ENCODE results near the gene MEF2B.

The MEF2B gene

DNA sequence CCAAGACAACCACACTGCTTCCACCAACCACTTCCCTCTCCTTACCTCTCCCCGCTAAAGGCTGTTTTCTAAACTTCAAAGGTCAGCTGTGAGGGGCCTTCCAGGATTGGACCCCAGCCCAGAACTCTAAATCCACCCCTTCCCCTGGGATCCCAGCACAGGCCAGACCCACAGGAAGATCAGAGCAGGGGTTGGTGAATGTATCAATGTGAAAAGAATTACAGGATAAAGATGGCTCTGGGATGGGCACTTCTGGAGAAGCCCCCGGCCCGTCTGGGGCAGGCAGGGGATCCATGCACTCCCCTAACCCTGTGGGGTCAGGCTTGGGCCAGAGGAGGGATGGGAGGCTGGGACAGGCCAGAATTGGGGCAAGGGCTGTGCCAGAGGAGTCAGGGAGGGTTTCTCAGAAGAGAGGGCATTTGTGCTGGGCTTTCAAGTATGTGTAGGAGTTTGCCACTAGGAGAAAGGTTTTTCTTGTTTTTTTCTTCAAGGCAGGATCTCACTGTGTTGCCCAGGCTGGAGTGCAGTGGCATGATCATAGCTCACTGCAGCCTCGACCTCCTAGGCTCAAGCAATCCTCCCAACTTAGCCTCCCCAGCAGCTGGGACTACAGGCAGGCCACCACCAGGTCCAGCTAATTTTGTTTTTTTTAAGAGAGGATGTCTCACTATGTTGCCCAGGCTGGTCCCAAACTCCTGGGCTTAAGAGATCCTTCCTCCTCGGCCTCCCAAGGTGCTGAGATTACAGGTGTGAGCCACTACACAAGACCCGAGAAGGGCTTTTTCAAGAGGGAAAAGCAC is 1.0 kb upstream of the MEF2B start:
- no peaks in the 10 kb centered on the region for H3K36me3 ChIP-seq (ENCODE audit: control insufficient read depth, insufficient read depth, low read length)
- H3K27ac ChIP-seq (ENCODE audit: low read depth, low read length, severe bottlenecking), result no peak overlapping the region
- no peak overlapping the region for H3K4me3 ChIP-seq (ENCODE audit: extremely low read depth, insufficient read depth, low read length, poor library complexity, severe bottlenecking)
- H3K9me3 ChIP-seq (ENCODE audit: control insufficient read depth, low read length), result no peaks in the 10 kb centered on the region
- 85 to 96% methylated on average over 4 to 5 of the region's 6 CpGs for WGBS, 2 experiments (ENCODE audit: insufficient coverage in 2 of 2)
- H3K4me1 ChIP-seq (ENCODE audit: control insufficient read depth, insufficient read depth, low read length, poor library complexity, severe bottlenecking), result peaks cover 7% of the 10 kb centered on the region

DNA sequence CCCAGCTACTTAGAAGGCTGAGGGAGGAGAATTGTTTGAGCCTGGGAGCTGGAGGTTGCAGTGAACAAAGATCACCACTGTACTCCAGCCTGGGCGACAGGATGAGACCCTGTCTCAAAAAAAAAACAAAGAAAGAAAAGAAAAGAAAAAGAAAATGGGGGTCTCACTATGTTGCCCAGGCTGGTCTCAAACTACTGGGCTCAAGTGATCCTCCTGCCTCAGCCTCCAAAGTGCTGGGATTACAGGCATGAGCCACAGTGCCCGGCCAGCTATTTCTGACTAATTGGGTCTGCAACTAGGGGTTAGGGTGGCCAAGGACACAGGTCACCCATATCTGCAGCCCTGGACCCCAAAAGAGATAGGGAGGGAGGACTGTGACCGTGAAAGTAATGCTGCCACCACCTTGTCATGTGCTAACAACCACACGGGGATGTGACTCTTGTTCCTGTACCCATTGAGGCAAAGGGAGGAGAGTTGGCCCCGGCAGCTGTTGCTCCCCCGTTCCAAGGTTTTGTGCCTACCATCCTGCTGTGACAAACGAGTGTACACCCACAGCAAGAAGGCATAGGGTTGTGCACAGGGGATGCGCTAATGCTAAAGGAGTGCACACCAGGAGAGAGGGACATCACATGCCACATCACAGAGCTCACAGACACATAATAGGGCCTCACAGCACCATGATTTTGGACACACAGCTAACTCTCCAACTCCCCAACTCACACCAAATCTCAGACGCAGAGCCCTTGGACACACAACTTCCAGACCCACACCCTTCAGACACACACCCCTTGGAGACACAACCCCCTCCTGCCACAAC is 619 bp downstream of the MEF2B start:
- no peak overlapping the region for H3K4me3 ChIP-seq (ENCODE audit: extremely low read depth, insufficient read depth, low read length, poor library complexity, severe bottlenecking)
- no peaks in the 10 kb centered on the region for H3K36me3 ChIP-seq (ENCODE audit: control insufficient read depth, insufficient read depth, low read length)
- H3K4me1 ChIP-seq (ENCODE audit: control insufficient read depth, insufficient read depth, low read length, poor library complexity, severe bottlenecking), result peaks cover 7% of the 10 kb centered on the region
- WGBS, 2 experiments (ENCODE audit: insufficient coverage in 2 of 2), result 73 to 78% methylated on average over 9 of the region's 9 CpGs
- H3K9me3 ChIP-seq (ENCODE audit: control insufficient read depth, low read length), result no peaks in the 10 kb centered on the region
- no peak overlapping the region for H3K27ac ChIP-seq (ENCODE audit: low read depth, low read length, severe bottlenecking)

DNA sequence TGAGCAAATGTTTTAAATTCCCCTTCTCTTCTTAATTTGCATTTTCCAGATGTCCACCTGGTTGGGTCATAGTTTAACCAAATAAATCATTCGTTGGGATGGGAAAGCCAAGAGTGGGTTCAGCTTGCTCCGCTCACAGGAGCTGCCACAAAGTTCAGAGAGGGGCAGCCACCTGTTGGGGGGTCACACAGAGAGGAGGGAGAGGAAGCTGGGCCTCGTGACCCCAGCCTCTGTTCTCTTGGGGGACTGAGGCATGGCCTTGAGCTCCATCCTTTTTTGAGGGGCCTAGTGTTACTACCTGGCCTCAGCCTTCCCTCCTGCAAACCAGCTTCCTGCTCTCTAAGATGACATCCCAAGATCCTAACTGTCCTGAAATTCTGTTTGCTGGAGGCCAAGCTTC is 2.5 kb downstream of the MEF2B start:
- WGBS, 2 experiments (ENCODE audit: insufficient coverage in 2 of 2), result 86 to 100% methylated on average over 1 to 2 of the region's 3 CpGs
- Histone ChIP-seq H3K4me1 (ENCODE audit: control insufficient read depth, insufficient read depth, low read length, poor library complexity, severe bottlenecking) (peaks cover 7% of the 10 kb centered on the region), H3K27ac (ENCODE audit: low read depth, low read length, severe bottlenecking) (no peak overlapping the region), H3K4me3 (ENCODE audit: extremely low read depth, insufficient read depth, low read length, poor library complexity, severe bottlenecking) (no peak overlapping the region), H3K36me3 (ENCODE audit: control insufficient read depth, insufficient read depth, low read length) (no peaks in the 10 kb centered on the region), H3K9me3 (ENCODE audit: control insufficient read depth, low read length) (no peaks in the 10 kb centered on the region)

DNA sequence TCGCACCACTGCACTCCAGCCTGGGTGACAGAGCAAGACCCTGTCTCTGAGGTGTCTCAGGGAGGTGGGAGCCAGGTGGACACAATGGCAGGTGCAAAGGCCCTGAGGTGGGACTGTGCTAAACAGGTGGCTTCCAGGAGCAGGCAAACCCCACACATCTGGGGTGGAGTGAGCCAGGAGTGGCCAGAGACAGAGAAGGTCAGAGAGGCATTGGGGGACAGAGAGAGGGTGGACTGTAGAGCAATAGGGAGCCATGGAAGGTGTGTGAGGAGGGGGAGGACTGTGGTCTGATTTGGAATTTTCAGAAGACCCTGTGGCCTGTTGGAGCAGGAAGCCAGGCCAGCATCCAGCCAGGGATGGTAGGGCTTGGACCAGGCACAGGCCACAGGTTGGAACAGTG is 4.7 kb downstream of the MEF2B start:
- no peaks in the 10 kb centered on the region for H3K9me3 ChIP-seq (ENCODE audit: control insufficient read depth, low read length)
- 100% methylated on average over 1 of the region's 1 CpG for WGBS, 2 experiments (ENCODE audit: insufficient coverage in 2 of 2)
- H3K4me1 ChIP-seq (ENCODE audit: control insufficient read depth, insufficient read depth, low read length, poor library complexity, severe bottlenecking), result no peaks in the 10 kb centered on the region

DNA sequence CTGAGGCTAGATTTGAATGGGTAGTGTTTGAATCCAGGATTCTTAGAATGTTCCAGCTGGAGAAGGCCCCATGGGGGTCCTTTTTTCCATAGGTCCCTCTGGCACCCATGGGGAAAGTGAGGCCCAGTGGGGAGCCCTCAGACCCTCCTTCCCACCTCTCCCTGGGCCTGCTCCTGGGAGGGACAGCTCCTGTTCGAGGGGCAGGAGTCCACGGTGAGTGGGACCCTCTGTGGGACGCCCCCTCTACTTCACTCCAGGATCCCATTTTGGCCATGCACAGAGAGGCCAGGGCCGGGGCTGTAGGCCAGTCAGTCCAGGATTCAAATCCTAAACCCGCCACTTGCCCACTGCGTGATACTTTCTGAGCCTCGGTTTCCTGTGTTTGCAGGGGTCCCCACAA is 7.6 kb downstream of the MEF2B start:
- WGBS, 2 experiments (ENCODE audit: insufficient coverage in 2 of 2), result 92 to 93% methylated on average over 7 of the region's 7 CpGs
- Histone ChIP-seq H3K4me3 (ENCODE audit: extremely low read depth, insufficient read depth, low read length, poor library complexity, severe bottlenecking) (no peak overlapping the region), H3K9me3 (ENCODE audit: control insufficient read depth, low read length) (no peaks in the 10 kb centered on the region), H3K27ac (ENCODE audit: low read depth, low read length, severe bottlenecking) (no peak overlapping the region), H3K4me1 (ENCODE audit: control insufficient read depth, insufficient read depth, low read length, poor library complexity, severe bottlenecking) (no peaks in the 10 kb centered on the region), H3K36me3 (ENCODE audit: control insufficient read depth, insufficient read depth, low read length) (no peaks in the 10 kb centered on the region)

More for the DNA sequence above, 4.7 kb downstream of the MEF2B start:
- H3K4me3 ChIP-seq (ENCODE audit: extremely low read depth, insufficient read depth, low read length, poor library complexity, severe bottlenecking), result no peak overlapping the region
- no peaks in the 10 kb centered on the region for H3K36me3 ChIP-seq (ENCODE audit: control insufficient read depth, insufficient read depth, low read length)
- H3K27ac ChIP-seq (ENCODE audit: low read depth, low read length, severe bottlenecking), result no peak overlapping the region

GRCh38 chr19:19160461-19161035 is 9.5 kb downstream of the MEF2B start:
- no peak overlapping the region for H3K27ac ChIP-seq (ENCODE audit: low read depth, low read length, severe bottlenecking)
- no peaks in the 10 kb centered on the region for H3K9me3 ChIP-seq (ENCODE audit: control insufficient read depth, low read length)
- H3K36me3 ChIP-seq (ENCODE audit: control insufficient read depth, insufficient read depth, low read length), result no peaks in the 10 kb centered on the region
- WGBS, 2 experiments (ENCODE audit: insufficient coverage in 2 of 2), result 91 to 94% methylated on average over 6 to 8 of the region's 26 CpGs
- no peaks in the 10 kb centered on the region for H3K4me1 ChIP-seq (ENCODE audit: control insufficient read depth, insufficient read depth, low read length, poor library complexity, severe bottlenecking)
- H3K4me3 ChIP-seq (ENCODE audit: extremely low read depth, insufficient read depth, low read length, poor library complexity, severe bottlenecking), result no peak overlapping the region

GRCh38 chr19:19159534-19159933 is 10.5 kb downstream of the MEF2B start:
- Histone ChIP-seq H3K36me3 (ENCODE audit: control insufficient read depth, insufficient read depth, low read length) (no peaks in the 10 kb centered on the region), H3K9me3 (ENCODE audit: control insufficient read depth, low read length) (no peaks in the 10 kb centered on the region)
- WGBS, 2 experiments (ENCODE audit: insufficient coverage in 2 of 2), result 100% methylated on average over 1 of the region's 4 CpGs; no CpG with 5 or more reads in 1 of the 2 experiments

DNA sequence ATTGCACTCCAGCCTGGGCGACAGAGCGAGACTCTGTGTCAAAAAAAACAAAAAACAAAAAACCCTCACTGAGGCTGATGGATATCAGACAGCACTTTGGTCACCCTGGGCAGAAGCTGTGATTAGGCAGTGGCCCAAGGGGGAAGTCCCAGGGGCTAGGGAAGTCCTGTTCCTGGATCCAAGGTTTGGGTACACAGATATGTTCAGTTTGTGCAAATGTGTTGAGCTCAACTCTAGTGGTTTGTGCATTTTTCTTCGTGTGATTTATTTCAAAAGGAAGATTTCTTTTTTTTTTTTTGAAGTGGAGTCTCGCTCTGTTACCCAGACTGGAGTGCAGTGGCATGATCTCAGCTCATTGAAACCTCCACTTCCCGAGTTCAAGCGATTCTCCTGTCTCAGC is 12.3 kb downstream of the MEF2B start:
- no peaks in the 10 kb centered on the region for H3K4me1 ChIP-seq (ENCODE audit: control insufficient read depth, insufficient read depth, low read length, poor library complexity, severe bottlenecking)
- no peak overlapping the region for H3K4me3 ChIP-seq (ENCODE audit: extremely low read depth, insufficient read depth, low read length, poor library complexity, severe bottlenecking)
- no peak overlapping the region for H3K27ac ChIP-seq (ENCODE audit: low read depth, low read length, severe bottlenecking)
- no peaks in the 10 kb centered on the region for H3K36me3 ChIP-seq (ENCODE audit: control insufficient read depth, insufficient read depth, low read length)
- WGBS, 2 experiments (ENCODE audit: insufficient coverage in 2 of 2), result 80 to 89% methylated on average over 1 to 4 of the region's 6 CpGs
- no peaks in the 10 kb centered on the region for H3K9me3 ChIP-seq (ENCODE audit: control insufficient read depth, low read length)

More at GRCh38 chr19:19159534-19159933, 10.5 kb downstream of the MEF2B start:
- no peaks in the 10 kb centered on the region for H3K4me1 ChIP-seq (ENCODE audit: control insufficient read depth, insufficient read depth, low read length, poor library complexity, severe bottlenecking)
- H3K27ac ChIP-seq (ENCODE audit: low read depth, low read length, severe bottlenecking), result no peak overlapping the region
- H3K4me3 ChIP-seq (ENCODE audit: extremely low read depth, insufficient read depth, low read length, poor library complexity, severe bottlenecking), result no peak overlapping the region

GRCh38 chr19:19155495-19156219 is 14.4 kb downstream of the MEF2B start:
- H3K4me3 ChIP-seq (ENCODE audit: extremely low read depth, insufficient read depth, low read length, poor library complexity, severe bottlenecking), result no peak overlapping the region
- H3K27ac ChIP-seq (ENCODE audit: low read depth, low read length, severe bottlenecking), result no peak overlapping the region
- no peaks in the 10 kb centered on the region for H3K9me3 ChIP-seq (ENCODE audit: control insufficient read depth, low read length)
- 78 to 91% methylated on average over 4 to 5 of the region's 10 CpGs for whole genome bisulfite sequencing, 2 experiments (ENCODE audit: insufficient coverage in 2 of 2)
- no peaks in the 10 kb centered on the region for H3K36me3 ChIP-seq (ENCODE audit: control insufficient read depth, insufficient read depth, low read length)
- no peaks in the 10 kb centered on the region for H3K4me1 ChIP-seq (ENCODE audit: control insufficient read depth, insufficient read depth, low read length, poor library complexity, severe bottlenecking)

DNA sequence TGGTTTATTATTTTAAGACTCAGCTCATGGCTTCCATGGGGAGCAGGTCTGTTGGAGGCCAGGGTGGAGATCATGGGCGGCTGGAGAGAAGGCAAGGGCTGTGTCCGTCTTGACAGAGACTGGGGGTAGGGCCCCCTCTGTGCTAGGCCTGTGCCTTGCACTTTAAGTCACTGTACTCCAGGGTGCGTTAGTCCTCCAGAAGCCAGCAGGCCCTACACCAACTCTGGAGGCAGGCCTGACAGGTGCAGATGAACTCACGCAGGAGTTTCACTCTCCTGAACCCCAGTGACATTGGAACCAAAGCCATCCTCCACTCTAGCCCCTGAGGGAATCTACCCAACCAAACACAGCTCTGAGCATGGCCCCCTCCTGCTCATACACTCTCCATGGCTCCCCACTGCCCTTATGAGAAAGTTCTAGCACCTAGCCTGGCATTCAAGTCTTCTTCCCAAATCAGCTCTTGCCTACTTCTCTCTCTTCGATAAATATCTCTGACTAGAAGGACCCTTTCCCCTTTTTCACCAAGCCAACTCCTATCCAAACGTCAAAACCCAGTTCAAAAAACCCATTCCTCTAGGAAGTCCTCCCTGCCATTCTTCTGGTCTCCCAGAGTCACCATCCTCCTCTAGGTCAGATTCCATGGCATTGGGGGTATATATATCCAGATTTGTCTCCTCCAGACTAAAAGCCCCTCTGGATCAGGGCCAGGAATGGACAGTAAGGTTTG is 15.1 kb downstream of the MEF2B start:
- Histone ChIP-seq H3K36me3 (ENCODE audit: control insufficient read depth, insufficient read depth, low read length) (no peaks in the 10 kb centered on the region), H3K4me1 (ENCODE audit: control insufficient read depth, insufficient read depth, low read length, poor library complexity, severe bottlenecking) (no peaks in the 10 kb centered on the region), H3K27ac (ENCODE audit: low read depth, low read length, severe bottlenecking) (no peak overlapping the region), H3K9me3 (ENCODE audit: control insufficient read depth, low read length) (no peaks in the 10 kb centered on the region), H3K4me3 (ENCODE audit: extremely low read depth, insufficient read depth, low read length, poor library complexity, severe bottlenecking) (no peak overlapping the region)
- WGBS, 2 experiments (ENCODE audit: insufficient coverage in 2 of 2), result 89 to 94% methylated on average over 5 to 6 of the region's 6 CpGs

Measured in mesodermal cell (in vitro differentiated cells).